HUES64 (cell line): ENCODE results near the gene LRIF1.

Experiments
- H3K27ac ChIP-seq: 2 replicates; pipeline ENCODE4 v1.7.0; 2013; ENCODE audit warnings: low read depth, low read length, inconsistent platforms
- H3K27me3 ChIP-seq: 2 replicates; pipeline ENCODE4 v1.6.1; 2013; ENCODE audit warnings: mild to moderate bottlenecking, low read length; ENCODE audit not compliant: insufficient read depth
- H3K36me3 ChIP-seq: 2 replicates; pipeline ENCODE4 v1.6.1; 2013; ENCODE audit warnings: mild to moderate bottlenecking, low read length; ENCODE audit not compliant: insufficient read depth
- H3K4me1 ChIP-seq: 2 replicates; pipeline ENCODE4 v1.6.1; 2013; ENCODE audit warnings: mild to moderate bottlenecking, low read length, moderate library complexity; ENCODE audit not compliant: insufficient read depth
- H3K4me3 ChIP-seq: 2 replicates; pipeline ENCODE4 v1.5.1; 2013; ENCODE audit warnings: mild to moderate bottlenecking, low read length, moderate library complexity
- H3K9ac ChIP-seq: 2 replicates; pipeline ENCODE4 v1.6.1; 2013; ENCODE audit warnings: mild to moderate bottlenecking, low read depth, low read length
- H3K9me3 ChIP-seq: 2 replicates; pipeline ENCODE4 v1.6.1; 2013; ENCODE audit warnings: low read depth, low read length; ENCODE audit not compliant: insufficient read depth
- WGBS: fragments of 150-250, 120-280 bp; methylation state at CpG from one replicate; pipeline ENCODE4 v1.1.7; 2013; ENCODE audit warnings: missing lambda C conversion rate; 5-methylcytosine and 5-hydroxymethylcytosine counted together

Gene LRIF1

GRCh38 chr1:110916274-110916668, 47.5 kb downstream of the LRIF1 start:
- H3K4me3 ChIP-seq = no peak overlapping the region
- H3K4me1 ChIP-seq = peaks cover 5% of the 10 kb centered on the region; the same call in 1 of the 2 replicates
- no peak overlapping the region for H3K27ac ChIP-seq
- H3K36me3 ChIP-seq = no peaks in the 10 kb centered on the region
- H3K27me3 ChIP-seq = no peaks in the 10 kb centered on the region
- H3K9ac ChIP-seq = no peak overlapping the region
- H3K9me3 ChIP-seq = no peaks in the 10 kb centered on the region; the same call in 1 of the 2 replicates
- WGBS = no CpG with 5 or more reads among the region's 2 CpGs

DNA sequence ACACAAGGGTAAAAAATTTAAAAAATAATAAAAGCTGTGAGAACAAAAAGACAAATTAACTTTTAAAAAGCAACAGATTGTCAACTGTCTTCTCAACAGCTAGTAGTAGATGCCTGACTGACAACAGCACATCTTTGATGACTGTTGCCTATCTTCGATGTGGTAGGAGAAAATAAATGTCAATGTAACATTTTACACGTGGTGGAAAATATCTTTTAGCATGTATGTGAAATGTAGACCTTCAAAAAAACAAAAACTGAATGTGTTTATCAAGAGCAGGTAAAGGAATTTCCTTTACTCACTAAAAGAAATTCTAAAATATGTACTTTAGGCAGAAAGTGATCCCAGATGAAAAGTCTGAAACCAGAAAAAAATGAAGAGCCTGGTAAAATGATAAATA, 47.9 kb downstream of the LRIF1 start:
- no peaks in the 10 kb centered on the region; the same call in 1 of the 2 replicates for H3K9me3 ChIP-seq
- 94% methylated on average over 2 of the region's 2 CpGs for WGBS
- no peak overlapping the region for H3K9ac ChIP-seq
- no peak overlapping the region for H3K27ac ChIP-seq
- H3K27me3 ChIP-seq = no peaks in the 10 kb centered on the region
- H3K4me3 ChIP-seq = no peak overlapping the region
- H3K36me3 ChIP-seq = no peaks in the 10 kb centered on the region
- peaks cover 5% of the 10 kb centered on the region; the same call in 1 of the 2 replicates for H3K4me1 ChIP-seq

- Histone ChIP-seq H3K27ac (no peak overlapping the region), H3K4me1 (peaks cover 5% of the 10 kb centered on the region; the same call in 1 of the 2 replicates), H3K9me3 (no peaks in the 10 kb centered on the region; the same call in 1 of the 2 replicates), H3K36me3 (no peaks in the 10 kb centered on the region), H3K27me3 (no peaks in the 10 kb centered on the region), H3K9ac (no peak overlapping the region), H3K4me3 (no peak overlapping the region)
- WGBS = 100% methylated on average over 1 of the region's 3 CpGs
Measured at GRCh38 chr1:110914676-110915075, 49.0 kb downstream of the LRIF1 start.

GRCh38 chr1:110912784-110913183, 50.9 kb downstream of the LRIF1 start:
- Histone ChIP-seq H3K27me3 (no peaks in the 10 kb centered on the region), H3K9me3 (no peaks in the 10 kb centered on the region; the same call in 1 of the 2 replicates), H3K4me1 (peaks cover 5% of the 10 kb centered on the region; the same call in 1 of the 2 replicates), H3K36me3 (no peaks in the 10 kb centered on the region), H3K9ac (no peak overlapping the region), H3K4me3 (no peak overlapping the region), H3K27ac (no peak overlapping the region)

DNA sequence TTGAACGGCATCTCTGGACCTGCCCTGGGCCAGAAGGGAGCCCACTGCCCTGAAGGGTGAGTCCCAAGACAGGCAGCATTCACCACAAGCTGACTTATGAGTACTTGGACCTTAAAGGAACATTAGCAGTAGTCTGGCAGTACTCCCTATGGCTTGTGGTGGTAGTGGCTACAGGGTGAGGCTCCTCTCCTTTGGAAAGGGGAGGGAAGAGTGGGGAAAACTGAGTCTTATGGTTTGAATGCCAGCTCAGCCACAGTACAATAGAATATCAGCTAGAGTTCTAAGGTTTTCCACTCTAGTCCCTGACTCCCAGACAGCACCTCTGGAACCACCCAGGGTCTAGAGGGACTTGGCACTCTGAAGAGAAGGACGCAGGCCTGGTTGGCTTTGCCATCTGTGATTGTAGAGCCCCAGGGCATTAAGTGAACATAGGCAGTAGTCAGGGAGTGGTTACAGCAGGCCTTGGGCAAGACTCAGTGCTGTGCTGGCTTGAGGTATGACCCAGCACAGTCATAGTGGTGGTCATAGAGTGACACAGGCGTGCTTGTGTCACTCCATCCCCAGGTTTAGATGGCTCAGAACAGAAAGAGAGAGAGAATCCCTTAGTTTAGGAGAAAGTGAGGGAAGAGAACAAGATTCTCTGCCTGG, 59.7 kb downstream of the LRIF1 start:
- Histone ChIP-seq H3K27me3 (no peaks in the 10 kb centered on the region), H3K9me3 (no peaks in the 10 kb centered on the region), H3K4me3 (no peak overlapping the region), H3K9ac (no peak overlapping the region), H3K27ac (no peak overlapping the region), H3K36me3 (no peaks in the 10 kb centered on the region), H3K4me1 (no peaks in the 10 kb centered on the region)
- 89% methylated on average over 3 of the region's 3 CpGs for WGBS

GRCh38 chr1:110902820-110903463, 60.8 kb downstream of the LRIF1 start:
- Histone ChIP-seq H3K9me3 (no peaks in the 10 kb centered on the region), H3K27me3 (no peaks in the 10 kb centered on the region), H3K36me3 (no peaks in the 10 kb centered on the region), H3K27ac (no peak overlapping the region), H3K4me3 (no peak overlapping the region), H3K9ac (no peak overlapping the region), H3K4me1 (no peaks in the 10 kb centered on the region)
- WGBS = 90% methylated on average over 6 of the region's 6 CpGs

- no peak overlapping the region for H3K27ac ChIP-seq
- no peak overlapping the region for H3K4me3 ChIP-seq
- H3K9ac ChIP-seq = no peak overlapping the region
- 89% methylated on average over 1 of the region's 1 CpG for WGBS
- no peaks in the 10 kb centered on the region for H3K36me3 ChIP-seq
- H3K9me3 ChIP-seq = no peaks in the 10 kb centered on the region
- H3K27me3 ChIP-seq = no peaks in the 10 kb centered on the region
- no peaks in the 10 kb centered on the region for H3K4me1 ChIP-seq
Measured at GRCh38 chr1:110899458-110899843, 64.3 kb downstream of the LRIF1 start.

- H3K27me3 ChIP-seq = no peaks in the 10 kb centered on the region
- no peak overlapping the region for H3K27ac ChIP-seq
- H3K9ac ChIP-seq = no peak overlapping the region
- no peaks in the 10 kb centered on the region for H3K36me3 ChIP-seq
- no peaks in the 10 kb centered on the region for H3K9me3 ChIP-seq
- WGBS = 81% methylated on average over 2 of the region's 3 CpGs
- H3K4me1 ChIP-seq = no peaks in the 10 kb centered on the region
- H3K4me3 ChIP-seq = no peak overlapping the region
Measured at GRCh38 chr1:110898734-110899457, 64.8 kb downstream of the LRIF1 start.

- no peaks in the 10 kb centered on the region for H3K4me1 ChIP-seq
- H3K9me3 ChIP-seq = no peaks in the 10 kb centered on the region
- no peaks in the 10 kb centered on the region for H3K36me3 ChIP-seq
- no peak overlapping the region for H3K9ac ChIP-seq
- 95% methylated on average over 2 of the region's 2 CpGs for WGBS
- H3K27me3 ChIP-seq = no peaks in the 10 kb centered on the region
- H3K4me3 ChIP-seq = no peak overlapping the region
- H3K27ac ChIP-seq = no peak overlapping the region
Measured at GRCh38 chr1:110897681-110898080, 66.0 kb downstream of the LRIF1 start.
